ENCODE measurements around the gene CDC37. TPM values are rescaled to one million over a fixed set of nuclear protein-coding genes. Genes with fewer than 3 reads are reported as not detected.

The CDC37 gene
- total RNA-seq, 1 donor from 2014 or later, result 142 TPM

GRCh38 chr19:10392120-10392519 lies 11.2 kb downstream of the CDC37 start:
- Histone ChIP-seq H3K9ac (no peak overlapping the region), H3K79me2 (ENCODE audit: low read depth) (peaks cover 7% of the 10 kb centered on the region), H3K4me1 (no peaks in the 10 kb centered on the region), H3K27me3 (no peaks in the 10 kb centered on the region), H3K27ac (no peak overlapping the region), H3K9me3 (ENCODE audit: low read depth) (no peaks in the 10 kb centered on the region), H3F3A (ENCODE audit: low read depth) (peaks cover 20% of the 10 kb centered on the region), H3K36me3 (no peaks in the 10 kb centered on the region), H3K4me3 (no peak overlapping the region), H2AFZ (replicated peaks) (no peak overlapping the region), H4K20me1 (ENCODE audit: low read depth) (peaks cover 26% of the 10 kb centered on the region), H3K4me2 (no peak overlapping the region)
- Mint-ChIP-seq H3K4me1 (peaks cover 4% of the 10 kb centered on the region), H3K27me3 (ENCODE audit: insufficient read depth, low read depth) (peaks cover 3% of the 10 kb centered on the region), H3K36me3 (peaks cover 9% of the 10 kb centered on the region), H3K27ac (no peak overlapping the region), H3K4me3 (no peak overlapping the region), H3K9me3 (no peaks in the 10 kb centered on the region)
- DNase-seq (ENCODE audit: low spot score), result no peak
- no peak for TF ChIP-seq EZH2phosphoT487 (IDR thresholded peaks at IDR 0.05)
- TF ChIP-seq CTCF (IDR thresholded peaks at IDR 0.05), result no peak
- no peak for TF ChIP-seq EZH2 (IDR thresholded peaks at IDR 0.05)

GRCh38 chr19:10390652-10391286 lies 12.6 kb downstream of the CDC37 start:
- Histone ChIP-seq H2AFZ (replicated peaks) (no peak overlapping the region), H3K27ac (no peak overlapping the region), H3K79me2 (ENCODE audit: low read depth) (no peaks in the 10 kb centered on the region), H3K4me1 (no peaks in the 10 kb centered on the region), H3K9ac (no peak overlapping the region), H3F3A (ENCODE audit: low read depth) (peaks cover 20% of the 10 kb centered on the region), H3K36me3 (no peaks in the 10 kb centered on the region), H3K9me3 (ENCODE audit: low read depth) (no peaks in the 10 kb centered on the region), H3K27me3 (no peaks in the 10 kb centered on the region), H4K20me1 (ENCODE audit: low read depth) (peaks cover 22% of the 10 kb centered on the region), H3K4me2 (no peak overlapping the region), H3K4me3 (no peak overlapping the region)
- peaks cover 4% of the 10 kb centered on the region for H3K4me1 Mint-ChIP-seq
- H3K27ac Mint-ChIP-seq, result no peak overlapping the region
- peaks cover 5% of the 10 kb centered on the region for H3K27me3 Mint-ChIP-seq (ENCODE audit: insufficient read depth, low read depth)
- H3K36me3 Mint-ChIP-seq, result peaks cover 7% of the 10 kb centered on the region
- TF ChIP-seq EZH2 (IDR thresholded peaks at IDR 0.05), result no peak
- peak; percentile 79 for TF ChIP-seq CTCF (IDR thresholded peaks at IDR 0.05)
- DNase-seq (ENCODE audit: low spot score), result peak; percentile 81
- no peaks in the 10 kb centered on the region for H3K9me3 Mint-ChIP-seq
- H3K4me3 Mint-ChIP-seq, result no peak overlapping the region

GRCh38 chr19:10389863-10390262 lies 13.5 kb downstream of the CDC37 start:
- peaks cover 20% of the 10 kb centered on the region for H3F3A ChIP-seq (ENCODE audit: low read depth)
- Mint-ChIP-seq H3K4me1 (peaks cover 4% of the 10 kb centered on the region), H3K27ac (no peak overlapping the region), H3K9me3 (no peaks in the 10 kb centered on the region), H3K36me3 (peaks cover 7% of the 10 kb centered on the region), H3K27me3 (ENCODE audit: insufficient read depth, low read depth) (peaks cover 6% of the 10 kb centered on the region), H3K4me3 (no peak overlapping the region)
- peak; percentile 37 for DNase-seq (ENCODE audit: low spot score)
- H3K36me3 ChIP-seq, result no peaks in the 10 kb centered on the region
- no peak overlapping the region for H2AFZ ChIP-seq (replicated peaks)
- no peak overlapping the region for H3K9ac ChIP-seq
- no peak overlapping the region for H3K27ac ChIP-seq
- no peaks in the 10 kb centered on the region for H3K27me3 ChIP-seq
- H4K20me1 ChIP-seq (ENCODE audit: low read depth), result peaks cover 22% of the 10 kb centered on the region
- no peak overlapping the region for H3K4me2 ChIP-seq
- no peak overlapping the region for H3K4me3 ChIP-seq
- H3K9me3 ChIP-seq (ENCODE audit: low read depth), result no peaks in the 10 kb centered on the region
- no peaks in the 10 kb centered on the region for H3K4me1 ChIP-seq
- no peaks in the 10 kb centered on the region for H3K79me2 ChIP-seq (ENCODE audit: low read depth)
- TF ChIP-seq EZH2phosphoT487 (IDR thresholded peaks at IDR 0.05) (no peak), CTCF (IDR thresholded peaks at IDR 0.05) (peak; percentile 38)

Measured in neural progenitor cell (in vitro differentiated cells).